ENCODE data around the gene SDC1.

Gene SDC1

DNA sequence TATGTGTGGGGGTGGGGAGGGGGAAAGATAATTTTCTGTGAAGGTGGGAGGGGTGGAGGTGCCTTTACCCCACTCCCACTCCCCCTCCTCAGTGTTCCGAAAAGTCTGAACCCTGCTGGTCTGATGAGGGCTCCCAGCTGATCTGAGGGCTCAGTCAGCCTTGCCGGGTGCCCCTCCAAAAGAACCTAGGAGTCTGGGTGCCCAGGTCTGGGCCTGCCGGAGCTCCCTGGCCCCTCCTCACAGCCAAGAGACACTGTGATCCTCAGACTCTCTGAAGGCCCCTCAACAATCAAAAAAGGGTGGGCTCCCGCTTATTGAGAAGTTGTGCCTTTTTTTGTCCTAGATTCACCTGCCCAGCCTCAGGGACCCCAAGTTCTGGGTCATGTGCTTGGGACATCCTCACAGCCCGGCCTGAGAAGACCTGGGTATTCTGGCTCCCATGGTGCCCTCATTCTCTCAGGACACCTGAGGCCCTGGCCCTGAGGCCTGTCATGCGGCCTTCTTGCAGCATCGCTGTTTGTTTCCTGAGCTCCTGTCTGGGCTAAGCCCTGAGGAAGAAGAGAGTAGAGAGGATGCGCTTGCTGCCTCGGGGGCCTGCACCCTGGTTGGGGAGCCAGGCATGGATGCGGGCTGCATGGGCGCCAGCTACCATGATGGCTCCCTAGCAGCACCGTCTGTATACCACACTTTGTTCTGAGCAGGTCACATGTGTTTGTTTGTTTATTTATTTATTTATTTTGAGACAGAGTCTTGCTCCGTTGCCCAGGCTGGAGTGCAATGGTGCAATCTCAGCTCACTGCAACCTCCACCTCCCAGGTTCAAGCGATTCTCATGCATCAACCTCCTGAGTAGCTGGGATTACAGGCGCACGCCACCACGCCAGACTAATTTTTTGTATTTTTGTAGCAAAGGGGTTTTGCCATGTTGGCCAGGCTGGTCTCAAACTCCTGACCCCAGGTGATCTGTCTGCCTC, 44.0 kb downstream of the SDC1 start:
- H3K4me3 ChIP-seq (ENCODE audit: low read length): no peak overlapping the region
- TF ChIP-seq, protein P1, sequence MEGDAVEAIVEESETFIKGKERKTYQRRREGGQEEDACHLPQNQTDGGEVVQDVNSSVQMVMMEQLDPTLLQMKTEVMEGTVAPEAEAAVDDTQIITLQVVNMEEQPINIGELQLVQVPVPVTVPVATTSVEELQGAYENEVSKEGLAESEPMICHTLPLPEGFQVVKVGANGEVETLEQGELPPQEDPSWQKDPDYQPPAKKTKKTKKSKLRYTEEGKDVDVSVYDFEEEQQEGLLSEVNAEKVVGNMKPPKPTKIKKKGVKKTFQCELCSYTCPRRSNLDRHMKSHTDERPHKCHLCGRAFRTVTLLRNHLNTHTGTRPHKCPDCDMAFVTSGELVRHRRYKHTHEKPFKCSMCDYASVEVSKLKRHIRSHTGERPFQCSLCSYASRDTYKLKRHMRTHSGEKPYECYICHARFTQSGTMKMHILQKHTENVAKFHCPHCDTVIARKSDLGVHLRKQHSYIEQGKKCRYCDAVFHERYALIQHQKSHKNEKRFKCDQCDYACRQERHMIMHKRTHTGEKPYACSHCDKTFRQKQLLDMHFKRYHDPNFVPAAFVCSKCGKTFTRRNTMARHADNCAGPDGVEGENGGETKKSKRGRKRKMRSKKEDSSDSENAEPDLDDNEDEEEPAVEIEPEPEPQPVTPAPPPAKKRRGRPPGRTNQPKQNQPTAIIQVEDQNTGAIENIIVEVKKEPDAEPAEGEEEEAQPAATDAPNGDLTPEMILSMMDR (conservative IDR thresholded peaks at IDR 0.05; ENCODE audit: low read depth, low read length): no peak
- DNase-seq (ENCODE audit: low read depth): no peak

DNA sequence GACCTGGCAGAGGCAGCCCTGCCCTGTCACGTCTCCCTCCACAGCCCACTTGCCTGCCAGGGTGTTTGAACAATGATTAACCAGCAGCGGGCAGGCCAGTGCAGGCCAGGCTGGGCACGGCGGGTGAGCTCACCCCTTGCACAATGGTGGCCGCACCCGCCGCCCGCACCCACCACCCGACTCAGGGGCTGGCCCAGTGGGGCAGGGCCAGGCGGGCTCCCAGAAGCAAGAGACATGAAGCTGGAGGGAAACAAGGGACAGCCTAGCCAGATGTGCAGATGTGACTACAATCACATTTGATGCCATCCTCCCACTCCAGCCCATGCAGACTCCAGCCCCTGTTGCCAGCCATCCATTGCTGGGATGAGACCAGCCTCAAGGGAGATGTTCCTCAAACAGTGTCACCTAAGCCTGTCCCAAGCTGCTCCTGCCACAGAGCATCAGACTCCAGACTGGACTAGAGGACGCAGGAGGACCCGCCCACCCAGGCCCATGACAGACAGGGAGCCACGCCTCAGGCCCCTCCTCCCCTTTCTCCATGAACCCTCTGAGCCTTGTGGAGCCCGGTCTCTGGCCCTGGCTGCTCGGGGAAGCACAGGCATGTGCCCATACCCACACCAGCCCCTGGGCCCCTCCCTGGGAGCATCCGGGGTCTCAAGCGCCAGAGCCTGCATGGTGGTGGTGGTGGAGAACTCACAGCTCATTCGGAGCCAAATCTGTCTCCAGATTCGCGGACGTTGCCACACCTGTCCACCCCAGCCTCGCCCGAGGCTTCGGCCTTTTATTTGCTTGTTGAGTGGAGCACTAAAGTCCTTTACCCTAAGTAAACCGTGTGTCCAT, 45.0 kb downstream of the SDC1 start:
- TF ChIP-seq, protein P1 (conservative IDR thresholded peaks at IDR 0.05; ENCODE audit: low read depth, low read length): no peak
- DNase-seq (ENCODE audit: low read depth): no peak
- no peak overlapping the region for H3K4me3 ChIP-seq (ENCODE audit: low read length)

DNA sequence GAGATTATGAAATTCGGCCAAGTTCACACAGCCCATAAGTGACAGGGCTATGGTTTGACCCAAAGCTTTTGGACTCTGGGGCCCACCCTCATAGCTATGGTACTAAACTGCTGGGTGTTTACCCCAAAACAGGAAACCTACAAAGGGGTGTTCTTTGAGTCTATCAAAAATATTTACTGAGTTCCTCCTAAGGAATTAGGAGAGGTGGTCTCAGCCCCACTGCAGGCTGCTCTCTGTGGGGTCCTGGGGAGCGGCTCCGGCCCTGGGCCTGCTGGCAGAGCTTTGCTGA, 45.5 kb downstream of the SDC1 start:
- DNase-seq (ENCODE audit: low read depth): no peak
- TF ChIP-seq, protein P1 (conservative IDR thresholded peaks at IDR 0.05; ENCODE audit: low read depth, low read length): no peak

DNA sequence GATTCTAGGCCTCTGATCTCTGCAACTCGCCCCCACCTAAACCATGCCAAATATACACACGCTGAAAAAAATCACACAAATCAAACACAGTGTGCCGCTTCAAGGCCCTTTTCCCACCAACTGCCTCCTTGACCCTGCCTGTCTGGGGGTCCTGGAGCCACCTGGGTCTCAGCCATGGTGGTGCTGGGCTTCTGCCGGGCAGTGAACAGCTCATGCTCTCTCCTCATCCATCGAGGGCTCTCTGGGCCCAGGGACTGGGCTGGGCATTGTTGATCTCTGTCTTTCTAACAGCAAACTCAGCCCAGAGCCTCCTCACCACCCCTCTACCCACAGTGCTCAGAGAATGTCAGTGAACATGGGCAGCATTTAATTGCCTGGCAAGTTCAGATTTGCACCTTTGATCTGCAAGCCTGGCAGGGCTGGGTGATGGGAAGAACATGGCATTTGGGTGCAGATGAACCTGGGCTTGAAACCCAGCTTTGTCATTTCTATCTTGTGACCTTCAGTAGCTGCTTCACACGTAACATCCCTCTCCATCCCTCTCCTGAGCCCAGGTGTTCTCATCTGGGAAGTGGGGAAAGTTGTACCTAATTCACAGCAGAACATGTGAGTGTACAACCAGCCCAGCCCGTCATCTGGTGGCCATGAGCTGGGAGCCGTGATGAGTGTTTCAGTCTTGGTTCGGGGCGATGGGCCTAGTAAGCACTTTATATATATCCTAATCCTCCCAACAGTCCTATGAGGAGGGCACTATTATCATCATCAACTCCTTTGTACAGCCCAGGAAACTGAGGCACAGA, 46.1 kb downstream of the SDC1 start:
- H3K4me3 ChIP-seq (ENCODE audit: low read length): no peak overlapping the region
- DNase-seq (ENCODE audit: low read depth): no peak
- TF ChIP-seq, protein P1 (conservative IDR thresholded peaks at IDR 0.05; ENCODE audit: low read depth, low read length): no peak

More for the DNA sequence above, 45.5 kb downstream of the SDC1 start:
- H3K4me3 ChIP-seq (ENCODE audit: low read length): no peak overlapping the region

DNA sequence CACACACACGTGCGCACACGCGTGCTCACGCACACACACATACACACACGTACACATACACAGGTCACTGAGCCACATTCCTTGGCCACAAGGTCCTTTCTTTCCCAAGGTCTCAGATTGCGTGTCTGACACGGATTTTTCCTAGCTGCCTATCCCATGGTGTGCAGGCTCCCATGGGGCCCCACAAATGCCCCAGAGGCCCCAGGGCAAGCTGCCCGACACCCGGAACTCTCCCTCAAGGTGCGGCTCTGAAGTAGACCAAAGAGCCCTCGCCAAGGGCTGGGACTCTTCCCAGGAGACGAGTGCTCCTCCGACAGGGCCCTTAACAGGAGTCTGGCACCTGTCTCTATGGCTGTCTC, 46.7 kb downstream of the SDC1 start:
- no peak for DNase-seq (ENCODE audit: low read depth)
- no peak overlapping the region for H3K4me3 ChIP-seq (ENCODE audit: low read length)
- TF ChIP-seq, protein P1 (conservative IDR thresholded peaks at IDR 0.05; ENCODE audit: low read depth, low read length): no peak

DNA sequence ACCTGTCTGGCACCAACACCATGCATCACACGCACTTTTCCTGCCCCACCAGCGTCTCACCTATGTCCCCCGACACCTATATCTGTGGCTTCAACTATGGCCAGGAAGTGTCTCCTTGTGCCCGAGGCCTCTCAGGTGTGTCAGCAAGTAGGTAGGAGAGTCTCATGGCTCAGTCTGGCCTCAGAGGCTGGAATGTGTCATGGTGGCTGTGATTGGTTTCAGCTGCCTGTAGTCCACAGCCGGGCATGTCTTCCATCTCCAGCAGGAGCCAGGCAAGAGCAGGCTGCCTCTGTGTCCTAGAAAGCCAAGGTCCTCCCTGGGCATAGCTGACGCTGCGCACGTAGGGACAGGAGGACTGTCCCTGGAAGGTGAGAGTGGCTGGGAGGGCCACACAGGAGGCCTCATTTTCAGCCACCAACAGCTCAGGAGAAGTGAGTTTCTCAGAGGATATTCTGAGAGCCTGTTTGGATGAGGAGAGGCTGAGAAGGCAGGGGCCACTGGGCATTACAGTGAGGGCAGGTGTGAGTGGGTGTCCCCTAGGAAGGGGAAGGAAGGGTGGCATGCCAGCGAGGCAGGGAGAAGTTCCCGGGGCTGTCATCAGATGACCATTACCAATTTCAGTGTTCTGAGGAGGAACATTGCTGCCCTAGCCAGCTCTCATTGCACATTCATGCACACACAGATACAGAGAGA, 47.2 kb downstream of the SDC1 start:
- no peak overlapping the region for H3K4me3 ChIP-seq (ENCODE audit: low read length)

More for the DNA sequence above, 47.2 kb downstream of the SDC1 start:
- TF ChIP-seq, protein P1 (conservative IDR thresholded peaks at IDR 0.05; ENCODE audit: low read depth, low read length): no peak
- no peak for DNase-seq (ENCODE audit: low read depth)

All from retinal pigment epithelial cell (primary cell).